Panc1 (cell line): ENCODE measurements around the gene NOS3. TPM values are rescaled to one million over a fixed set of nuclear protein-coding genes. Genes with fewer than 3 reads are reported as not detected.

Experiments used
- ATAC-seq: fragments of 200-7000 bp; cut with Tn5 transposase; 2 replicates; pipeline ENCODE4 v1.9.1; 2020; ENCODE audit warnings: mild to moderate bottlenecking, moderate library complexity
- BruUV-seq: library from RNA; stranded (reverse); fragments of 400-500 nt; replicated peaks from 2 replicates; lab custom pipeline; 2021; lab: Mats Ljungman, UMichigan
- CTCF ChIA-PET: fragments of 300-600 bp; sonication (Branson Sonifier 250); formaldehyde crosslinking; loops from one replicate; lab custom pipeline; 2022; ENCODE audit warnings: antibody characterized with exemption; lab: Charles Lee
- POLR2A ChIA-PET: fragments of 300-600 bp; sonication (Branson Sonifier 250); formaldehyde crosslinking; loops from one replicate; lab custom pipeline; 2022; ENCODE audit warnings: antibody characterized with exemption; lab: Charles Lee
- DNase-seq: peaks from one replicate; pipeline ENCODE4 v3.0.0-alpha.2; 2010; ENCODE audit warnings: low read depth, low spot score
- H3K27ac ChIP-seq: 2 replicates; pipeline ENCODE4 v1.5.1; 2011; ENCODE audit warnings: mild to moderate bottlenecking, low read length, inconsistent platforms
- H3K27me3 ChIP-seq: fragments of 200-500 bp; sonication (Bioruptor generic); 2 replicates; pipeline ENCODE4 v1.6.0; 2014; ENCODE audit warnings: low read length, inconsistent platforms; ENCODE audit not compliant: control insufficient read depth, insufficient read depth
- H3K36me3 ChIP-seq: fragments of 200-500 bp; sonication (Bioruptor generic); 2 replicates; pipeline ENCODE4 v1.5.1; 2014; ENCODE audit warnings: inconsistent platforms, mild to moderate bottlenecking, low read length, moderate library complexity; ENCODE audit not compliant: control insufficient read depth, insufficient read depth
- H3K4me1 ChIP-seq: 2 replicates; pipeline ENCODE4 v1.5.1; 2011; ENCODE audit warnings: inconsistent platforms, mild to moderate bottlenecking, low read length, moderate library complexity; ENCODE audit not compliant: control insufficient read depth, insufficient read depth
- H3K4me3 ChIP-seq, 2 experiments: 2 replicates each; pipeline ENCODE4 v1.5.1; 2011 to 2012; ENCODE audit warnings: low read depth in 2 of 2, low read length in 2 of 2, mild to moderate bottlenecking in 2 of 2, inconsistent platforms in 1 of 2, moderate library complexity in 1 of 2
- H3K9me3 ChIP-seq: fragments of 200-500 bp; sonication (Bioruptor generic); 2 replicates; pipeline ENCODE4 v1.5.1; 2014; ENCODE audit warnings: low read depth, mild to moderate bottlenecking, inconsistent platforms, low read length, moderate library complexity; ENCODE audit not compliant: control insufficient read depth, insufficient read depth
- POLR2AphosphoS5 ChIP-seq: IDR thresholded peaks from 2 replicates; pipeline ENCODE4 v1.6.1; 2012; ENCODE audit warnings: mild to moderate bottlenecking, low read depth, low read length, moderate library complexity
- SIN3A ChIP-seq: IDR thresholded peaks from 2 replicates; pipeline ENCODE4 v1.6.1; 2012; ENCODE audit warnings: low read depth, mild to moderate bottlenecking, low read length, moderate library complexity, borderline replicate concordance; ENCODE audit not compliant: insufficient read depth
- TCF7L2 ChIP-seq: IDR thresholded peaks from 2 replicates; pipeline ENCODE4 v1.6.1; 2011; ENCODE audit warnings: mild to moderate bottlenecking, low read depth, low read length, inconsistent platforms
- in situ Hi-C: cut with HindIII; loops from 2 replicates; pipeline ENCODE4 v1.10.0; 2016; ENCODE audit warnings: low sequenced_read_pairs, low pct_unique_long_range_greater_than_20kb
- intact Hi-C: fragments of 100-400 bp; cut with micrococcal nuclease; formaldehyde crosslinking; loops from one replicate; pipeline ENCODE4 v1.10.0; 2022; ENCODE audit not compliant: unreplicated experiment
- total RNA-seq: library from RNA; stranded (reverse); gene quantifications from one replicate; pipeline ENCODE4 v1.2.1, GENCODE V29; 2021; ENCODE audit not compliant: unreplicated experiment
- TF ChIP-seq, protein P1 (sequence below): fragments of 450-650 bp; IDR thresholded peaks from 2 replicates; pipeline ENCODE4 v1.5.1; 2017; ENCODE audit warnings: mild to moderate bottlenecking
- TF ChIP-seq, protein P2 (sequence below), 2 experiments: IDR thresholded peaks; 2 replicates each; pipeline ENCODE4 v1.6.1; 2011 to 2012; ENCODE audit warnings: low read depth in 2 of 2, control low read depth in 1 of 2, low read length in 1 of 2, mild to moderate bottlenecking in 1 of 2, moderate library complexity in 1 of 2; ENCODE audit not compliant: insufficient read depth in 1 of 2

NOS3 gene
- total RNA-seq, 1 experiment from 2014 or later: 3.1 TPM

DNA sequence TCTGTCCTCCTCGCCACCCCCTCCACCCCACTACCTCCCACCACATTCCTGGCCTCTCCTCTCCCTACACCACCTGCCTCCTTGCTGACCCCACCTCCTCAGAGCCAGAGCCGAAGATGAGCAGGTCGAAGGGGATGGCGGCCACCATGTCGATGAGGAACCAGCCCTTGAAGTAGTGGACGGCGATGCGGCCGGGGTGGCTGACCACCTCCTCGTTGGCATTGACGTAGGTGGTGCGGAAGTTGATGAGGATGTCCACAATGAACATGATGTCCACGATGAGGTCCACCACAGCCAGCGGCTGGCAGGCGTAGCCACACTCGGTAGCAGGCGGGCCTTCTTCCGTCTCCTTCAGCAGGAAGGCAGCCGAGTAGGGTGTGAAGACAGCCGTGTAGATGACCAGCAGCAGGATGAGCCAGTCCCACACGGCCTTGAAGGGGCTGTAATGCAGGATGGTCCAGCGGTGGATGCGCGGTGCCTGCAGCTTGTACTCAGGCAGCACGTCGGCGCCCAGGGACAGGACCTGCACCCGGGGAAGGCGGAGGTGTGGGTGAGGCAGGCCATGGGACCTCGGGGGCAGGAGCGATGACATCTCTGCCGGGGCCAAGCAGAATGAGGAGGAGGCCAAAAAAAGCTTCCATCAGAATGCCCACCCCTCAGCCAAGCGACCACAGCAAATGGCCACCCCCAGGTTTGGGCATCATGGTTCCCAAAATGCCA, 38.3 kb upstream of the NOS3 start:
- TF ChIP-seq POLR2AphosphoS5 (no peak), TCF7L2 (no peak), SIN3A (no peak)
- TF ChIP-seq, protein P1, sequence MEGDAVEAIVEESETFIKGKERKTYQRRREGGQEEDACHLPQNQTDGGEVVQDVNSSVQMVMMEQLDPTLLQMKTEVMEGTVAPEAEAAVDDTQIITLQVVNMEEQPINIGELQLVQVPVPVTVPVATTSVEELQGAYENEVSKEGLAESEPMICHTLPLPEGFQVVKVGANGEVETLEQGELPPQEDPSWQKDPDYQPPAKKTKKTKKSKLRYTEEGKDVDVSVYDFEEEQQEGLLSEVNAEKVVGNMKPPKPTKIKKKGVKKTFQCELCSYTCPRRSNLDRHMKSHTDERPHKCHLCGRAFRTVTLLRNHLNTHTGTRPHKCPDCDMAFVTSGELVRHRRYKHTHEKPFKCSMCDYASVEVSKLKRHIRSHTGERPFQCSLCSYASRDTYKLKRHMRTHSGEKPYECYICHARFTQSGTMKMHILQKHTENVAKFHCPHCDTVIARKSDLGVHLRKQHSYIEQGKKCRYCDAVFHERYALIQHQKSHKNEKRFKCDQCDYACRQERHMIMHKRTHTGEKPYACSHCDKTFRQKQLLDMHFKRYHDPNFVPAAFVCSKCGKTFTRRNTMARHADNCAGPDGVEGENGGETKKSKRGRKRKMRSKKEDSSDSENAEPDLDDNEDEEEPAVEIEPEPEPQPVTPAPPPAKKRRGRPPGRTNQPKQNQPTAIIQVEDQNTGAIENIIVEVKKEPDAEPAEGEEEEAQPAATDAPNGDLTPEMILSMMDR: no peak
- TF ChIP-seq, protein P2, sequence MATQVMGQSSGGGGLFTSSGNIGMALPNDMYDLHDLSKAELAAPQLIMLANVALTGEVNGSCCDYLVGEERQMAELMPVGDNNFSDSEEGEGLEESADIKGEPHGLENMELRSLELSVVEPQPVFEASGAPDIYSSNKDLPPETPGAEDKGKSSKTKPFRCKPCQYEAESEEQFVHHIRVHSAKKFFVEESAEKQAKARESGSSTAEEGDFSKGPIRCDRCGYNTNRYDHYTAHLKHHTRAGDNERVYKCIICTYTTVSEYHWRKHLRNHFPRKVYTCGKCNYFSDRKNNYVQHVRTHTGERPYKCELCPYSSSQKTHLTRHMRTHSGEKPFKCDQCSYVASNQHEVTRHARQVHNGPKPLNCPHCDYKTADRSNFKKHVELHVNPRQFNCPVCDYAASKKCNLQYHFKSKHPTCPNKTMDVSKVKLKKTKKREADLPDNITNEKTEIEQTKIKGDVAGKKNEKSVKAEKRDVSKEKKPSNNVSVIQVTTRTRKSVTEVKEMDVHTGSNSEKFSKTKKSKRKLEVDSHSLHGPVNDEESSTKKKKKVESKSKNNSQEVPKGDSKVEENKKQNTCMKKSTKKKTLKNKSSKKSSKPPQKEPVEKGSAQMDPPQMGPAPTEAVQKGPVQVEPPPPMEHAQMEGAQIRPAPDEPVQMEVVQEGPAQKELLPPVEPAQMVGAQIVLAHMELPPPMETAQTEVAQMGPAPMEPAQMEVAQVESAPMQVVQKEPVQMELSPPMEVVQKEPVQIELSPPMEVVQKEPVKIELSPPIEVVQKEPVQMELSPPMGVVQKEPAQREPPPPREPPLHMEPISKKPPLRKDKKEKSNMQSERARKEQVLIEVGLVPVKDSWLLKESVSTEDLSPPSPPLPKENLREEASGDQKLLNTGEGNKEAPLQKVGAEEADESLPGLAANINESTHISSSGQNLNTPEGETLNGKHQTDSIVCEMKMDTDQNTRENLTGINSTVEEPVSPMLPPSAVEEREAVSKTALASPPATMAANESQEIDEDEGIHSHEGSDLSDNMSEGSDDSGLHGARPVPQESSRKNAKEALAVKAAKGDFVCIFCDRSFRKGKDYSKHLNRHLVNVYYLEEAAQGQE (IDR thresholded peaks at IDR 0.05; ENCODE audit: insufficient read depth in 1 of 2, low read depth in 2 of 2, low read length in 1 of 2): no peak
- in situ Hi-C loops (no loop called here), intact Hi-C loops (no loop called here)
- H3K36me3 ChIP-seq: no peaks in the 10 kb centered on the region
- H3K27ac ChIP-seq: no peak overlapping the region
- no peak for ATAC-seq
- no peaks in the 10 kb centered on the region for H3K9me3 ChIP-seq
- H3K27me3 ChIP-seq: no peaks in the 10 kb centered on the region
- H3K4me1 ChIP-seq: no peaks in the 10 kb centered on the region
- BruUV-seq: no TSS peak
- POLR2A ChIA-PET: no interaction called here
- DNase-seq: no peak
- H3K4me3 ChIP-seq: no peak overlapping the region
- CTCF ChIA-PET: interaction anchor here (0.6 kb wide), 1 partner anchor 13 kb away, joined by 3 read pairs; no protein-coding TSS in a partner anchor

GRCh38 chr7:150953061-150953997, 37.5 kb upstream of the NOS3 start:
- Histone ChIP-seq H3K27me3 (no peaks in the 10 kb centered on the region), H3K36me3 (no peaks in the 10 kb centered on the region), H3K9me3 (no peaks in the 10 kb centered on the region), H3K4me3 (no peak overlapping the region), H3K27ac (no peak overlapping the region), H3K4me1 (no peaks in the 10 kb centered on the region)
- ChIA-PET CTCF (interaction anchor here (0.6 to 1.2 kb wide), 3 partner anchors 9 to 36 kb away, joined by 3 to 9 read pairs (median 5); no protein-coding TSS in a partner anchor), POLR2A (no interaction called here)
- DNase-seq: no peak
- intact Hi-C loops (no loop called here), in situ Hi-C loops (no loop called here)
- ATAC-seq: no peak
- TF ChIP-seq TCF7L2 (no peak), SIN3A (no peak)
- TF ChIP-seq, protein P1: no peak
- TF ChIP-seq, protein P2 (IDR thresholded peaks at IDR 0.05; ENCODE audit: insufficient read depth in 1 of 2, low read depth in 2 of 2, low read length in 1 of 2): no peak
- no TSS peak for BruUV-seq
